Measurements from ENCODE around the gene DNAJC30. TPM values are rescaled to one million over a fixed set of nuclear protein-coding genes. Genes with fewer than 3 reads are reported as not detected.

Gene DNAJC30
- total RNA-seq, 1 experiment from 2014 or later = 6.8 TPM

DNA sequence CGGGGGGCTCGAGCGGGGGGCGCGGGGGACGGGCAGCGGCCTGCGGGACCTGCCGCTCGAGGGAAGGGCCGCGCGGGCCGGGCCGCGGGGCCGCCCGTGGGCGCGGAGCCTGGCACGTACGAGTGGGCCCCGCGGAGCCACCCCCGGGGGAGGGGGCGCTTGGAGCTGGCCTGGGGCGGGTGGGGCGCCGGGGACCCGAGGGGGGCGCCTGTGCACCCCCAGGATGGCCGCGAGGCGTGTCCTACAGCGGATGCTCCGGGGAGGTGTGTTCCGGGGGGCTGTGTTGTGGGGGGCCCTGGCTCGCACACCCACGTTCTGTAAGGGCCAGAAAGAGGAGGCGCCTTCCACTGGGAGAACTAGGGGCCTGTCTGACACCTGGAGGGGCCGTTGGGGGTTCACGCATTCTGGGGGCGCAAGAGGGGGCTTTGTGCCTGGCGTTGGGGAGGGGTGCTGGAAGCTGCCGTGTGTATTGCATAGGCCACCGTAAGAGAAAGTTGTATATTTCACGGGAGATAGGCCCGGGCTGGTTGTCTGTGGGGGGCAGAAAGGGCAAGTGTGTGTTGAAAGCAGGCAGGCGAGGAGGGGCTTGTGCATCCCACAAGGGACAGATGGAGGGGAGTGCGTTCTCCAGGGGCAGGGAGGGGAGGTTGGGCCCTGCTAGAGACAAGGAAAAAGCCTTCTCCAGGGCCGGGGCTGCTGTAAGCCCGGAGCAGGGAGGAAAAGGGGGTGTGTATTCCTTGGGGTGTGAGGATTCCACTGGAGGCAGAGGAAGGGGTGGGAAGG is 15.0 kb downstream of the DNAJC30 start:
- H3K27ac Mint-ChIP-seq = no peak overlapping the region
- ChIA-PET CTCF (interaction anchor here (0.6 to 6.1 kb wide), 25 partner anchors 8 to 173 kb away, joined by 3 to 93 read pairs (median 5); partner anchors contain the start of genes MLXIPL and TBL2), POLR2A (interaction anchor here (0.5 kb wide), 1 partner anchor 71 kb away, joined by 3 read pairs; no protein-coding TSS in a partner anchor)
- DNase-seq (ENCODE audit: low spot score) (no peak), ATAC-seq (no peak)
- H3K27me3 Mint-ChIP-seq (ENCODE audit: low read depth) = peaks cover 27% of the 10 kb centered on the region
- peaks cover under 1% of the 10 kb centered on the region for H3K9me3 Mint-ChIP-seq
- peak overlapping the region; percentile 75 for H3K4me3 Mint-ChIP-seq
- TF ChIP-seq ZNF138 (CRISPR knock-in tag; conservative IDR thresholded peaks at IDR 0.05) (no peak), TEAD4 (CRISPR knock-in tag; IDR thresholded peaks at IDR 0.05) (no peak), ZNF396 (CRISPR knock-in tag; IDR thresholded peaks at IDR 0.05; ENCODE audit: borderline replicate concordance) (no peak), NR2C2 (CRISPR knock-in tag; IDR thresholded peaks at IDR 0.05) (no peak), SMAD3 (CRISPR knock-in tag; IDR thresholded peaks at IDR 0.05; ENCODE audit: borderline replicate concordance) (no peak), CREM (CRISPR knock-in tag; IDR thresholded peaks at IDR 0.05) (no peak), ZBTB43 (CRISPR knock-in tag; IDR thresholded peaks at IDR 0.05) (no peak), TCF7 (CRISPR knock-in tag; IDR thresholded peaks at IDR 0.05; ENCODE audit: low read depth) (no peak), ETV6 (CRISPR knock-in tag; IDR thresholded peaks at IDR 0.05) (no peak), ZNF423 (CRISPR knock-in tag; IDR thresholded peaks at IDR 0.05) (no peak), ZNF416 (CRISPR knock-in tag; IDR thresholded peaks at IDR 0.05) (no peak)
- TF ChIP-seq, protein P1, sequence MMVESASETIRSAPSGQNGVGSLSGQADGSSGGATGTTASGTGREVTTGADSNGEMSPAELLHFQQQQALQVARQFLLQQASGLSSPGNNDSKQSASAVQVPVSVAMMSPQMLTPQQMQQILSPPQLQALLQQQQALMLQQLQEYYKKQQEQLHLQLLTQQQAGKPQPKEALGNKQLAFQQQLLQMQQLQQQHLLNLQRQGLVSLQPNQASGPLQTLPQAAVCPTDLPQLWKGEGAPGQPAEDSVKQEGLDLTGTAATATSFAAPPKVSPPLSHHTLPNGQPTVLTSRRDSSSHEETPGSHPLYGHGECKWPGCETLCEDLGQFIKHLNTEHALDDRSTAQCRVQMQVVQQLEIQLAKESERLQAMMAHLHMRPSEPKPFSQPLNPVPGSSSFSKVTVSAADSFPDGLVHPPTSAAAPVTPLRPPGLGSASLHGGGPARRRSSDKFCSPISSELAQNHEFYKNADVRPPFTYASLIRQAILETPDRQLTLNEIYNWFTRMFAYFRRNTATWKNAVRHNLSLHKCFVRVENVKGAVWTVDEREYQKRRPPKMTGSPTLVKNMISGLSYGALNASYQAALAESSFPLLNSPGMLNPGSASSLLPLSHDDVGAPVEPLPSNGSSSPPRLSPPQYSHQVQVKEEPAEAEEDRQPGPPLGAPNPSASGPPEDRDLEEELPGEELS (CRISPR knock-in tag; IDR thresholded peaks at IDR 0.05) = no peak
- H3K36me3 Mint-ChIP-seq = no peaks in the 10 kb centered on the region
- H3K4me1 Mint-ChIP-seq = peaks cover 41% of the 10 kb centered on the region

- Mint-ChIP-seq H3K4me1 (peaks cover 40% of the 10 kb centered on the region), H3K27ac (no peak within 1 kb of the TSS; the same call in 1 of the 2 replicates), H3K36me3 (no peaks in the 10 kb centered on the region), H3K27me3 (ENCODE audit: low read depth) (peaks cover 30% of the 10 kb centered on the region), H3K4me3 (peak within 1 kb of the TSS; percentile 75), H3K9me3 (peaks cover 6% of the 10 kb centered on the region)
- POLR2A ChIA-PET = interaction anchor here (0.5 kb wide), 1 partner anchor 72 kb away, joined by 3 read pairs; no protein-coding TSS in a partner anchor
- CTCF ChIA-PET = interaction anchor here (0.6 to 6.1 kb wide), 18 partner anchors 9 to 89 kb away, joined by 3 to 93 read pairs (median 6); partner anchors contain the start of genes MLXIPL and TBL2
- peak; percentile 96 for DNase-seq (ENCODE audit: low spot score)
- ATAC-seq = peak; percentile 87
- TF ChIP-seq, protein P2, sequence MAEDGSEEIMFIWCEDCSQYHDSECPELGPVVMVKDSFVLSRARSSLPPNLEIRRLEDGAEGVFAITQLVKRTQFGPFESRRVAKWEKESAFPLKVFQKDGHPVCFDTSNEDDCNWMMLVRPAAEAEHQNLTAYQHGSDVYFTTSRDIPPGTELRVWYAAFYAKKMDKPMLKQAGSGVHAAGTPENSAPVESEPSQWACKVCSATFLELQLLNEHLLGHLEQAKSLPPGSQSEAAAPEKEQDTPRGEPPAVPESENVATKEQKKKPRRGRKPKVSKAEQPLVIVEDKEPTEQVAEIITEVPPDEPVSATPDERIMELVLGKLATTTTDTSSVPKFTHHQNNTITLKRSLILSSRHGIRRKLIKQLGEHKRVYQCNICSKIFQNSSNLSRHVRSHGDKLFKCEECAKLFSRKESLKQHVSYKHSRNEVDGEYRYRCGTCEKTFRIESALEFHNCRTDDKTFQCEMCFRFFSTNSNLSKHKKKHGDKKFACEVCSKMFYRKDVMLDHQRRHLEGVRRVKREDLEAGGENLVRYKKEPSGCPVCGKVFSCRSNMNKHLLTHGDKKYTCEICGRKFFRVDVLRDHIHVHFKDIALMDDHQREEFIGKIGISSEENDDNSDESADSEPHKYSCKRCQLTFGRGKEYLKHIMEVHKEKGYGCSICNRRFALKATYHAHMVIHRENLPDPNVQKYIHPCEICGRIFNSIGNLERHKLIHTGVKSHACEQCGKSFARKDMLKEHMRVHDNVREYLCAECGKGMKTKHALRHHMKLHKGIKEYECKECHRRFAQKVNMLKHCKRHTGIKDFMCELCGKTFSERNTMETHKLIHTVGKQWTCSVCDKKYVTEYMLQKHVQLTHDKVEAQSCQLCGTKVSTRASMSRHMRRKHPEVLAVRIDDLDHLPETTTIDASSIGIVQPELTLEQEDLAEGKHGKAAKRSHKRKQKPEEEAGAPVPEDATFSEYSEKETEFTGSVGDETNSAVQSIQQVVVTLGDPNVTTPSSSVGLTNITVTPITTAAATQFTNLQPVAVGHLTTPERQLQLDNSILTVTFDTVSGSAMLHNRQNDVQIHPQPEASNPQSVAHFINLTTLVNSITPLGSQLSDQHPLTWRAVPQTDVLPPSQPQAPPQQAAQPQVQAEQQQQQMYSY (CRISPR knock-in tag; IDR thresholded peaks at IDR 0.05) = peak; percentile 97
- TF ChIP-seq ZNF263 (CRISPR knock-in tag; IDR thresholded peaks at IDR 0.05; ENCODE audit: low read depth) (no peak), SP1 (CRISPR knock-in tag; conservative IDR thresholded peaks at IDR 0.05) (peak; percentile 82), FOXJ3 (CRISPR knock-in tag; IDR thresholded peaks at IDR 0.05; ENCODE audit: borderline replicate concordance) (no peak), NFE2L1 (CRISPR knock-in tag; IDR thresholded peaks at IDR 0.05) (no peak), ZNF121 (CRISPR knock-in tag; IDR thresholded peaks at IDR 0.05) (peak; percentile 90), CREM (CRISPR knock-in tag; IDR thresholded peaks at IDR 0.05) (no peak), GTF2I (CRISPR knock-in tag; conservative IDR thresholded peaks at IDR 0.05) (peak; percentile 100), ZBTB43 (CRISPR knock-in tag; IDR thresholded peaks at IDR 0.05) (no peak), E2F5 (CRISPR knock-in tag; IDR thresholded peaks at IDR 0.05) (no peak)
- TF ChIP-seq, protein P3, sequence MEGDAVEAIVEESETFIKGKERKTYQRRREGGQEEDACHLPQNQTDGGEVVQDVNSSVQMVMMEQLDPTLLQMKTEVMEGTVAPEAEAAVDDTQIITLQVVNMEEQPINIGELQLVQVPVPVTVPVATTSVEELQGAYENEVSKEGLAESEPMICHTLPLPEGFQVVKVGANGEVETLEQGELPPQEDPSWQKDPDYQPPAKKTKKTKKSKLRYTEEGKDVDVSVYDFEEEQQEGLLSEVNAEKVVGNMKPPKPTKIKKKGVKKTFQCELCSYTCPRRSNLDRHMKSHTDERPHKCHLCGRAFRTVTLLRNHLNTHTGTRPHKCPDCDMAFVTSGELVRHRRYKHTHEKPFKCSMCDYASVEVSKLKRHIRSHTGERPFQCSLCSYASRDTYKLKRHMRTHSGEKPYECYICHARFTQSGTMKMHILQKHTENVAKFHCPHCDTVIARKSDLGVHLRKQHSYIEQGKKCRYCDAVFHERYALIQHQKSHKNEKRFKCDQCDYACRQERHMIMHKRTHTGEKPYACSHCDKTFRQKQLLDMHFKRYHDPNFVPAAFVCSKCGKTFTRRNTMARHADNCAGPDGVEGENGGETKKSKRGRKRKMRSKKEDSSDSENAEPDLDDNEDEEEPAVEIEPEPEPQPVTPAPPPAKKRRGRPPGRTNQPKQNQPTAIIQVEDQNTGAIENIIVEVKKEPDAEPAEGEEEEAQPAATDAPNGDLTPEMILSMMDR (IDR thresholded peaks at IDR 0.05) = peak; percentile 86
Observed at GRCh38 chr7:73667344-73668102, 15.7 kb downstream of the DNAJC30 start, which contains the start of gene VPS37D. Gene VPS37D (plus strand): TSS chr7:73667831. CDS start chr7:73667959, 128 bp downstream.
